ENCODE measurements around the gene SSBP3.

DNA sequence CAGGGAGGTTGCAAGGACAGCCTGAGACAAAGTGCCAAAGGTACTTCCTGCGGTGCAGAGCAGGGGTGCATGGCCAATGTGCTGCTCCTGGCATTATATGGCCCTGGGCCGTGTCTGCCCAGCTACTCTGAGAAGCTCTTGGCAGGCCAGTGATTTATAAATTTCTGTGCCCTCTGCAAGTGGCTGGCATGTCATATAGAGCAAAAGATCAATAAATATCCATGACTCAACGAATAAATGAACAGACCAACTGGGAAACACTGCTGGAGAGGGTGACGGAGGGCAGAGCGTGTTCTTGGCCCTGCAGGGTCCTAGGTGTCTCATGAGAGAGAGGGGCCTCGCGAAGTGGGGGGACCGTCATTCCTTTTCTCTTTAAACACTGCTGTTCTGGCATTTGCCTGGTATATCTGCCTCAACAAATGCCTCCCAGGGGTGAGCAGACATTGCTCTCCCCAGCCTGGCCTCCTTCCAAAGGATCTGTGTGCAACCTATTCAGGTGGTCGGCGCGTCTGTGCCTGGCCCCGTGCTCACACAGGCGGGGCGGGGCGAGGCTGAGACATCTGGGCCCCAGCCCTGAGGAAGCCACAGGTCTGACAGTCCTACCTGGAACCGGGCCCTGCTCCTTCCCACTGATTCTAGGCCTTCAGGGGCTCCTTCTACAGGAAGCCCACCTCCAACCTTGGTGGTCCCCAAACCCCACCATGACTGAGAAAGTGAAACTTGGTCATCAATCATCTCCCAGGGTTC is 123.9 kb downstream of the SSBP3 start:
- TF ChIP-seq, protein P1, sequence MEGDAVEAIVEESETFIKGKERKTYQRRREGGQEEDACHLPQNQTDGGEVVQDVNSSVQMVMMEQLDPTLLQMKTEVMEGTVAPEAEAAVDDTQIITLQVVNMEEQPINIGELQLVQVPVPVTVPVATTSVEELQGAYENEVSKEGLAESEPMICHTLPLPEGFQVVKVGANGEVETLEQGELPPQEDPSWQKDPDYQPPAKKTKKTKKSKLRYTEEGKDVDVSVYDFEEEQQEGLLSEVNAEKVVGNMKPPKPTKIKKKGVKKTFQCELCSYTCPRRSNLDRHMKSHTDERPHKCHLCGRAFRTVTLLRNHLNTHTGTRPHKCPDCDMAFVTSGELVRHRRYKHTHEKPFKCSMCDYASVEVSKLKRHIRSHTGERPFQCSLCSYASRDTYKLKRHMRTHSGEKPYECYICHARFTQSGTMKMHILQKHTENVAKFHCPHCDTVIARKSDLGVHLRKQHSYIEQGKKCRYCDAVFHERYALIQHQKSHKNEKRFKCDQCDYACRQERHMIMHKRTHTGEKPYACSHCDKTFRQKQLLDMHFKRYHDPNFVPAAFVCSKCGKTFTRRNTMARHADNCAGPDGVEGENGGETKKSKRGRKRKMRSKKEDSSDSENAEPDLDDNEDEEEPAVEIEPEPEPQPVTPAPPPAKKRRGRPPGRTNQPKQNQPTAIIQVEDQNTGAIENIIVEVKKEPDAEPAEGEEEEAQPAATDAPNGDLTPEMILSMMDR (IDR thresholded peaks at IDR 0.05) = no peak
- no peak for TF ChIP-seq POLR2A (IDR thresholded peaks at IDR 0.05)

All from body of pancreas (tissue), 4 donors.